PC-3 (cell line): Measurements from ENCODE around the gene SLC38A9.

Experiments used
- EZH2 ChIP-seq: fragments of 300-600 bp; sonication (generic); IDR thresholded peaks from one replicate; pipeline ENCODE4 v1.6.1; 2017; ENCODE audit warnings: antibody characterized with exemption, mild to moderate bottlenecking, low read length; ENCODE audit not compliant: unreplicated experiment
- TF ChIP-seq, protein P1 (sequence below): fragments of 300-600 bp; sonication (generic); conservative IDR thresholded peaks from 2 replicates; pipeline ENCODE4 v1.5.1; 2017; ENCODE audit warnings: antibody characterized with exemption, low read depth, mild to moderate bottlenecking, low read length

DNA sequence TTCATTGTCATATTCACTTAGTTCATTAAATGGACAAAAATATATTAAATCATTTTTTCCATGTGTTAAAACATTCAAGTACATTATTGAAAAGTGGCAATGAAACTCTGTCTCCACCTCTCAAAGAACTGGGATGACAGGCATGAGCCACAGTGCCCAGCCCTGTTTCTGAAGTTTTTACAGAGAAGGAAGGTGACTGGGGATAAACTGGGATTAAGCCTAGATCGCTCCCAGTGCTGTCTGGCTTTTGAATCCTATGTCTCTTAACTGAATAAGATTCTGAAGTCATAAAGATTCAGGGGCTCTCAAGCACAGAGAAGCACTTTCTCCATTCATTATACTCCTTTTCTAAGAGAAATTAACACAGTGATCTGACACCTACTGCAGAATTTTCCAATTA, 88.3 kb downstream of the SLC38A9 start:
- TF ChIP-seq, protein P1, sequence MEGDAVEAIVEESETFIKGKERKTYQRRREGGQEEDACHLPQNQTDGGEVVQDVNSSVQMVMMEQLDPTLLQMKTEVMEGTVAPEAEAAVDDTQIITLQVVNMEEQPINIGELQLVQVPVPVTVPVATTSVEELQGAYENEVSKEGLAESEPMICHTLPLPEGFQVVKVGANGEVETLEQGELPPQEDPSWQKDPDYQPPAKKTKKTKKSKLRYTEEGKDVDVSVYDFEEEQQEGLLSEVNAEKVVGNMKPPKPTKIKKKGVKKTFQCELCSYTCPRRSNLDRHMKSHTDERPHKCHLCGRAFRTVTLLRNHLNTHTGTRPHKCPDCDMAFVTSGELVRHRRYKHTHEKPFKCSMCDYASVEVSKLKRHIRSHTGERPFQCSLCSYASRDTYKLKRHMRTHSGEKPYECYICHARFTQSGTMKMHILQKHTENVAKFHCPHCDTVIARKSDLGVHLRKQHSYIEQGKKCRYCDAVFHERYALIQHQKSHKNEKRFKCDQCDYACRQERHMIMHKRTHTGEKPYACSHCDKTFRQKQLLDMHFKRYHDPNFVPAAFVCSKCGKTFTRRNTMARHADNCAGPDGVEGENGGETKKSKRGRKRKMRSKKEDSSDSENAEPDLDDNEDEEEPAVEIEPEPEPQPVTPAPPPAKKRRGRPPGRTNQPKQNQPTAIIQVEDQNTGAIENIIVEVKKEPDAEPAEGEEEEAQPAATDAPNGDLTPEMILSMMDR, result no peak
- TF ChIP-seq EZH2, result no peak
